RCC 7860 (cell line): ENCODE results near the gene CTNNAL1.
"Not testable (repeated sequence)": the region's sequence is repeated elsewhere in the genome, so short reads cannot be mapped to it uniquely, and the experiment has no call there.

Source experiments
- DNase-seq: peaks from one replicate; pipeline ENCODE4 v3.0.0-alpha.2; 2015; ENCODE audit warnings: low spot score
- FAIRE-seq: peaks from 2 replicates; lab custom pipeline; 2012; peaks lifted over from hg19 to GRCh38; lab: Jason Lieb, UNC

Gene CTNNAL1

GRCh38 chr9:108934323-108934893 lies 78.9 kb downstream of the CTNNAL1 start, which contains the start of gene ABITRAM:
TSS of gene ABITRAM (plus strand) at chr9:108934400. CDS start at chr9:108934487, 87 bp downstream.
- FAIRE-seq = no peak
- peak; percentile 62 for DNase-seq

DNA sequence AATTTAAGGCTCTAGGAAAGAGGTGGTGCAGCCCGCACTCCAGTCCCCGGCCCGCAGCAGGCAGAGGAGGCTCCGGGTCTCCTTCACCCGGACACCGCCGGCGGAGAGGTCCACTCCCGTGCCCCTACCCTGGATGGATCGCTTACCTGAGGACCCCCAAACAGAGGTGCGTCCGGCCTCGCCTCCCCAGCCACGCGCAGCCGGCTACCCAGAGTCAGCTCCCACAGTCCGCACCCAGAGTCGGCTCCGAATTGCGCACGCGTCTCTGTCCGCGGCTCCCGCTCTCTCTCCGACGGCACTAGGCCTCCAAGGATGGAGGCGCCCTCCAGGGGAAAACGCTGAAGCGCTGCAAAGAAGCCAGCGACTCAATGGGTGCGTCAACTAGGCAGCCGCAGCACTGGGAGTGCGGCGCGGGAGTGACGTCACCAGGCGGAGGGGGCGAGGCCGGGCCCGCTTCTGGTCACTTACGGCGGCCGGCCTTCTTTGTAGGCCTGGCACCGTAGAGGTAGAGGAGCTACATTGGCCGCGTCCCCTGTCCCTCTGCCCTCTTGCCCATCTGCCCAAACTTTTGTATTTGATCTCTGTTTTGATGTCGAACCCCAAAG lies 79.5 kb downstream of the CTNNAL1 start, which contains the start of gene ELP1:
Gene ELP1, minus strand, starts transcription at position 407 of the 605 bp plus-strand sequence. CDS start 2,978 bp downstream, outside the sequence.
- peak; percentile 86 for DNase-seq
- no peak for FAIRE-seq

GRCh38 chr9:108933231-108933717 lies 80.0 kb downstream of the CTNNAL1 start:
- FAIRE-seq (no peak), DNase-seq (no peak)

DNA sequence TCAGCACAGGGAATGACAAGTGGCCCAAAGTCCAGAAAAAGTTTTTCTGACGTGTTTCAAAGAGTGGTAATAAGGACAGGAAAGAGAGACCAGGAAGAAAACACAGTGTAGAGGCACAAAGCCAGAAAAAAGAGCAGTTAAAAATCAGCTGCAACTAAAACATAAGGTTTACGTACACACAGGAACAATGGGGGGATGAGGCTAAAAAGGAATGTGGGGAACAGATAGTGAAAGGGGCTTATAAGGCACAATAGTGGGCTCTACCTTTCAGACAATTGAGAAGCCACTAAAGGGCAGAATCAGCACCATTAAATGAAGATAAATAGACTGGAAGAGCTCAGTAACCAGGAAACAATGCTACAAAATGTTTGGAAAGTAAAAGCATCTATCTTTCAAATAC lies 84.9 kb downstream of the CTNNAL1 start:
- no peak for DNase-seq
- no peak for FAIRE-seq

DNA sequence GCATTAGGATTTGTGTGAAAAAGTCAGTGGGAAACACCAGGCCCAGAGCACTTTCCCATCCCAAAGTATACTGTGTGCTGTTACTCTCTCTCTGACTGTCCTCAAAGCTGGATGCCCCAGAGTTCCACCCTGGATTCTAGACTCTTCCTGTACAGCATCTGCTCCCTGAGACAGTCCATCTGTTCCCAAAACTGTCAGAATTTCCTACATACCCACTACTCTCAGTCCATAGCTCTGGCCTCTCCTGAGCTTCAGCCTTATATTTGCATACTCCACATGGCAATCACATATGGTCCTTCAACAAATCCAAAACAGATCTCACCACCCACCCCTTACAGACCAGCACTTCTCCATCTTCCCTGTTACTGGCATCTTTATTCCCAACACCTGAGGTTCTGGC lies 88.8 kb downstream of the CTNNAL1 start:
- DNase-seq (no peak), FAIRE-seq (no peak)

- DNase-seq = no peak
- FAIRE-seq = no peak
Measured at GRCh38 chr9:108921200-108921599, 92.1 kb downstream of the CTNNAL1 start.

GRCh38 chr9:108920401-108920800 lies 92.9 kb downstream of the CTNNAL1 start:
- not testable (repeated sequence) for DNase-seq, FAIRE-seq

DNA sequence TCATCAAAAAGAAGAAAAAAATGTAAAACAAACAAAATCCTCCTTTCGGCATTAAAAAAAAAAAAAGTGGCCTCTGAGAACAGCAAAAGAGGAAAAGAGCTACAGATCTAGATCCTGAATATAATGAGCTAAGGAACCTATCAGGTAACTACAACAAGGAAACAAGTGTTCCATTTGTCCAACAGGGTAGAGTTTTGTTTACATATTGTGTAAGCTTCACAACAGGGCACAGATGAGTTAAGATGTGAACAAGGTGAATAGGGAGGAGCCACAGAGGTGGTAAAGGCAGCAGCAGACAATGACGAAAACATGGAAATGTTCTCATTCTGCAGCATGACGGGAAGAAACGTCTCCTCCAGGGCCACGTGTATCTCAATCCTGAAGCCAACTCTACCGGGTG lies 93.8 kb downstream of the CTNNAL1 start:
- DNase-seq = no peak

GRCh38 chr9:108913391-108913790 lies 99.9 kb downstream of the CTNNAL1 start:
- DNase-seq (no peak), FAIRE-seq (no peak)

More for the DNA sequence above, 93.8 kb downstream of the CTNNAL1 start:
- no peak for FAIRE-seq

DNA sequence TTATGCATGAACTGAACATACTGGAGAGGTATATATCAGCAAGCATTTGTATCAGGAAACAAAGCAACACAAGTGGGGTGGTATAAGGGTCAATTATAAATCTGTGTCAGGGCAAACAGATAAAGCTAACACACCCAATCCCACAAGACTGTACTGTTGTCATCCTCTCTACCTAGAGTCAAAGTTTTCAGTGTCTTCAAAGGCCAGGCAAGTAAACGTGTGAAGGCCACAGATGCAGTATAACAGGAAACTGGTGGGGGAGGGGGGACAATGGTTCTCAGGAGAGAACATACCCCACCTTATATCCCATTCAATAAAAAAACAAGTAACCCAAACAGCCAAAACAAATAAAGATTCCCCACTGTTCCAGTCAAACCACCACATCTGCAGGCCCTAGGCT lies 101.5 kb downstream of the CTNNAL1 start:
- FAIRE-seq = no peak

DNA sequence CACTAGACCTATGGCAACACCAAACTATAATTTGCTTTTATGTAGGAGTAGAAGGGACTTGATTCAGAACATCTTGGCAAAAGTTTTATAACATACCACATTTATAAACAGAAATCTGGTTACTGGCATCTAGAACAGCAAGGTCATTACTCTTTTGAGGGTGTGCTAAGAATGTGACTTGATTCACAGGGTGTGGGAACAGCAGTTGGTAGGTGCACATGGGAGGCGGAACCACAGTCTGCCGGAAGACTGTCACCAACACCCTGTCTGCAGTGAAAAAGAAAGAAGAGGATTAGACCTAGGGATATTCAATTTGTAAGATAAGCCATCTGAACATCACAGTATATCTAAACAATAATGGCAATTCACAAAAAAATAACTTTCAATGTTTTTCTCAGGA lies 102.4 kb downstream of the CTNNAL1 start:
- DNase-seq (no peak), FAIRE-seq (no peak)

More for the DNA sequence above, 101.5 kb downstream of the CTNNAL1 start:
- DNase-seq = no peak

DNA sequence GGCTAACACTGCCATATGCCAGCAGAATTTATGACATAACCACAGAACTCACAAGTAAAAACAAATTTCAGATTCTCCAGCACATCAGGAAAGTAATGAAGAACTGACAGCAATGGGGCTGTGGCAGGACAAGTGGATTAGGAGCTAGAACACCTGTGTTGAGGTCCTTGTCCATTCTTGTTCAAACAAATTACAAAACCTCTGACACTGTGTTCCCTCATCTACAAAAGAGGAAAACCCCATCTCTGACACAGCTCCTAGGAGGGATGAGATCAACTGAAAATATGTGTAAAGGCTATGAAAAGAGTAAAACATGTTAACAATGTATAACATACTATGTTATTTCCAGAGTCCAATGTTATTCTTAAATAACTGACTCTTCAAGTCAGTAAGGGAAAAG lies 102.9 kb downstream of the CTNNAL1 start:
- FAIRE-seq = no peak
- no peak for DNase-seq

GRCh38 chr9:108905494-108905893 lies 107.8 kb downstream of the CTNNAL1 start:
- no peak for DNase-seq
- FAIRE-seq = no peak

DNA sequence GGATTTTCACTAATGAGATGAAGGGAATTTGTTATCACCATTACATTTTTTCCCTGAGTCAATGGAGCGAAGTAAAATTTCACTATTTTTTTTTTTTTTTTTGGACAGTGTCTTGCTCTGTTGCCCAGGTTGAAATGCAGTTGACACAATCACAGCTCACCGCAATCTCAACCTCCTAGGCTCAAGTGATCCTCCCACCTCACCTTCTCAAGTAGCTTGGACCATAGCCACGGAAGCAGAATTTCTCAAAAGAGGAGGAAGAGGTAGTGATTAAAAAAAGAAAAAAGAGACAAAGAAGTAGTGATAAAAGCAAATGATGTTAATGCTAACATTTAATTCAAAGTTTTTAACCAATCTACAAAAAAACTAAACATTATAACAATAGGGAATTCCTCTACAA lies 109.1 kb downstream of the CTNNAL1 start:
- FAIRE-seq (no peak), DNase-seq (no peak)

DNA sequence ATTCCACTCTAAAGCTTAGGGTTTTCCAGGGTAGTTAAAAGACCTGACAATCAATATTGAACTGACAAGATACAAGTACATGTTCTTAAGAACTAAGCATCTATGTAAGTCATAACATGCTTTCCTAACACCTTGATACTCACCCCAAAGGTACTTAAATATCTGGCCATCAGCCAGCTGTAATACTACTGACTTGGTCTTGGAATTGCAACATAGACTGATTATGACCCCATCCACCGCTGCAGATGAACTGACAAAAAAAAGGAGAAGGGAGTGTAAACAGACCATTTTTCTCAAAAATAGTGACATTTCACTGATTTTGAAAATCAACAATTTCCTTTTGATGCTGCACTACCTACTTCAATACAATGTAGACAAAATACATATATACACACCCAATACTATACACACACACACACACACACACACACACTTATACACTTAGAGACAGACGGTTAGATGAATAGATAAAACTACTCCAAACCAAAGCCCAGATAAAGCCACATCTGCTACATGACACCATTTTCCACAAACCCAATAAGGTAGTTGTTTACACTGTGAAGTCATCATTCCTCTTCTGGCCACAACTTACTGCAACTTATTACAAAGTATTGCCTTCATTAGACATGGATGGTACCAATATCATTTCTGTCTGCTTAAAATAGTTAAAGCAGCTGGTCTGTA lies 109.7 kb downstream of the CTNNAL1 start:
- DNase-seq (no peak), FAIRE-seq (no peak)

DNA sequence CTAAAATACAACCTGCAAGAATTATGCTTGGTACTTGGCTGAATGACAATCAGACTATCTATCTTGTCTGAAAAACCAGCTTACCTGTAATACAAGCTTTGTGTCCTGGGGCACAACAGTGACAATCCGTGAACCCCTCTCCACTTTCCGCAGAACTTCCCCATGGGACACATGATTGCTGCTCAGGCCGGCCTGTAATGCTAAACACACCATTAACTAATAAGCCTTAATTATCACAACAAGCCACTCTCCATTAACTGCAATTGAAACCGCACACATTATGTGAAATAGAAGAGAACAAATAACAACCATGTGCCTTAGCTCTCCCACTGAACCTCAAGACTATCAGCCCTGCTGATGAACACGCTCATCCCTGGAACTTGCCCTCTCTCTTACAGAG lies 113.1 kb downstream of the CTNNAL1 start:
- no peak for DNase-seq
- FAIRE-seq = no peak

GRCh38 chr9:108899023-108899695 lies 114.1 kb downstream of the CTNNAL1 start:
- FAIRE-seq, DNase-seq: not testable (repeated sequence)

GRCh38 chr9:108897324-108898096 lies 115.8 kb downstream of the CTNNAL1 start:
- DNase-seq (no peak), FAIRE-seq (no peak)

- FAIRE-seq (no peak), DNase-seq (no peak)
Measured at GRCh38 chr9:108894225-108894997, 118.9 kb downstream of the CTNNAL1 start.
